ENCODE results near the gene PDCD10.

The PDCD10 gene

GRCh38 chr3:167651826-167652225 lies 82.9 kb downstream of the PDCD10 start:
- no peak for TF ChIP-seq CTCF (IDR thresholded peaks at IDR 0.05; ENCODE audit: insufficient read depth, missing control alignments)
- DNase-seq (ENCODE audit: insufficient read length, low spot score) (no peak), FAIRE-seq (no peak)

- FAIRE-seq (no peak), DNase-seq (ENCODE audit: insufficient read length, low spot score) (no peak)
- TF ChIP-seq CTCF (IDR thresholded peaks at IDR 0.05; ENCODE audit: insufficient read depth, missing control alignments), result no peak
These were observed 84.2 kb downstream of the PDCD10 start for GRCh38 chr3:167650459-167650858.

DNA sequence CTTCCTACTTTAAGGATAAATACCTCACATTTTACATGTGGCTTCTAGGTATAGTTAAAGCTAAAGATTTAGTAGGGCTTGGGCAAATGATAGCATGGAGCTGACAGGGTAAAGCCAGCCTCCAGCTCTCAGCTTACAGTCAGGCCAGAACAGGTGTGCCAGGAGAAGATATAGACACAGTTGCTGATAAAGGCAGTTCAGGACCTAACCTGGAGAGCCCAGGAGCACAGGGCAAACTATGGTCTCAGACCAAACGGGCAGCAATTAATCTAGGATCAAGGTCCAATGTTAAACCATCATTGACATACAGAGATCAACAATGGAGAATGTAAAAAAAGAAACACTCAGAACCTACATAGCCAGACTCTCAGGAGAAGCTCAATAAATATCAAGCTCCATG lies 84.9 kb downstream of the PDCD10 start:
- FAIRE-seq, result no peak
- no peak for TF ChIP-seq CTCF (IDR thresholded peaks at IDR 0.05; ENCODE audit: insufficient read depth, missing control alignments)
- no peak for DNase-seq (ENCODE audit: insufficient read length, low spot score)

DNA sequence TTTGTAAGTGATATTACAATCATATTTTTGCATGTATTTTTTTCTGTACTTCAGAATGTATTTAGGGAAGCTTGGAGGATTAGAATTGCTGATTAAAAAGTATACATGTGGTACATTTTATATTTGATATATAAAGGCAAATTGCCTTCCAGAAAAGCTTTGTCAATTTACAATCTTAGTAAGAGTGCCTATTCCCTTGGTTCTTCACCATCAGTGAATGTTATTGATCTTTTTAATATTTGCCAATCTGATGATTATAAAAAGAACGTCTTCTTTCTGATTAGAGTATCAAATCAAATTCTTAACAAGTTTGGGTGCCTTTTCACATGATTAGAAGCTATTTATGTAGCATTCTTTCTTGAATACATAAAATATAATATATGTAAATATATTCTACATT lies 90.1 kb downstream of the PDCD10 start:
- no peak for TF ChIP-seq CTCF (IDR thresholded peaks at IDR 0.05; ENCODE audit: insufficient read depth, missing control alignments)
- FAIRE-seq, result no peak

More for the DNA sequence above, 90.1 kb downstream of the PDCD10 start:
- no peak for DNase-seq (ENCODE audit: insufficient read length, low spot score)

All from D721Med (cell line).